ENCODE results near the gene BOK. TPM values are rescaled to one million over a fixed set of nuclear protein-coding genes. Genes with fewer than 3 reads are reported as not detected.

Gene BOK
- total RNA-seq, 4 donors from 2014 or later = 49.6 to 81.6 (median 71.4) TPM

- H3K4me3 ChIP-seq = no peak overlapping the region
- no peaks in the 10 kb centered on the region for H3K27me3 ChIP-seq
- H3K36me3 ChIP-seq = peaks cover 0 to 24% (median 0%) of the 10 kb centered on the region in 3 donors
- 83 to 85% methylated on average over 11 of the region's 11 CpGs for WGBS, 2 donors
- H3K27ac ChIP-seq = no peak overlapping the region
- TF ChIP-seq EP300 (IDR thresholded peaks at IDR 0.05) (no peak), POLR2A (IDR thresholded peaks at IDR 0.05) (no peak), CTCF (IDR thresholded peaks at IDR 0.05) (no peak)
- H3K4me1 ChIP-seq = peaks cover 0 to 11% (median 3%) of the 10 kb centered on the region in 4 donors
- no peaks in the 10 kb centered on the region for H3K9me3 ChIP-seq
- DNase-seq (ENCODE audit: low spot score in 2 of 2) = no peak
Observed at GRCh38 chr2:241618829-241619228, 60.3 kb downstream of the BOK start.

DNA sequence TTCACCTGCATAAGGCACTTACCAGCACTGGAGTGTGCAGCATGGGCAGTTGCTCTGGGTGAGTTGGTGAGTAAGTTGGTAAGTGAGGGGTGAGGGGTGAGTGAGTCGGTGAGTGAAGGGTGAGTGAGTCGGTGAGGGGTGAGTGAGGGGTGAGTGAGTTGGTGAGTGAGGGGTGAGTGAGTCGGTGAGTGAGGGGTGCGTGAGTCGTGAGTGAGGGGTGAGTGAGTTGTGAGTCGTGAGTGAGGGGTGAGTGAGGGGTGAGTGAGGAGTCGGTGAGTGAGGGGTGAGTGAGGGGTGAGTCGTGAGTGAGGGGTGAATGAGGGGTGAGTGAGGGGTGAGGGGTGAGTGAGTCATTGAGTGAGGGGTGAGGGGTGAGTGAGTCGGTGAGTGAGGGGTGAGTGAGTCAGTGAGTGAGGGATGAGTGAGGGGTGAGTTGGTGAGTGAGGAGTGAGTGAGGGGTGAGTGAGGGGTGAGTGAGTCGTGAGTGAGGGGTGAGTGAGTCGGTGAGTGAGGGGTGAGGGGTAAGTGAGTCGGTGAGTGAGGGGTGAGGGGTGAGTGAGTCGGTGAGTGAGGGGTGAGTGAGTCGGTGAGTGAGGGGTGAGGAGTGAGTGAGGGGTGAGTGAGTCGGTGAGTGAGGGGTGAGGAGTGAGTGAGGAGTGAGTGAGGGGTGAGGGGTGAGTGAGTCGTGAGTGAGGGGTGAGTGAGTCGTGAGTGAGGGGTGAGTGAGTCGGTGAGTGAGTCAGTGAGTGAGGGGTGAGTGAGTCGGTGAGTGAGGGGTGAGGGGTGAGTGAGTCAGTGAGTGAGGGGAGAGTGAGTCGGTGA lies 61.3 kb downstream of the BOK start:
- Histone ChIP-seq H3K4me3 (no peak overlapping the region), H3K27ac (no peak overlapping the region), H3K36me3 (peaks cover 0 to 33% (median 0%) of the 10 kb centered on the region in 3 donors), H3K27me3 (no peaks in the 10 kb centered on the region), H3K9me3 (no peaks in the 10 kb centered on the region), H3K4me1 (peaks cover 0 to 11% (median 3%) of the 10 kb centered on the region in 4 donors)
- WGBS, 2 donors = 85 to 94% methylated on average over 17 to 20 of the region's 20 CpGs
- no peak for TF ChIP-seq EP300 (IDR thresholded peaks at IDR 0.05)
- TF ChIP-seq CTCF (IDR thresholded peaks at IDR 0.05) = no peak
- no peak for TF ChIP-seq POLR2A (IDR thresholded peaks at IDR 0.05)
- DNase-seq (ENCODE audit: low spot score in 2 of 2) = no peak

DNA sequence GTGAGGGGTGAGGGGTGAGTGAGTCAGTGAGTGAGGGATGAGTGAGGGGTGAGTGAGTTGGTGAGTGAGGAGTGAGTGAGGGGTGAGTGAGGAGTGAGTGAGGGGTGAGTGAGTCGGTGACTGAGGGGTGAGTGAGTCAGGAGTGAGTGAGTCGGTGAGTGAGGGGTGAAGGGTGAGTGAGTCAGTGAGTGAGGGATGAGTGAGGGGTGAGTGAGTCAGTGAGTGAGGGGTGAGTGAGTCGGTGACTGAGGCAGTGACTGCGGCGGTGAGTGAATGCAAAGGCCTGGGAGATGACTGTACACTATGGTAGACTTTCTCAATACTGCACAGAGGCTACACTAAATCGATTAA lies 61.8 kb downstream of the BOK start:
- Histone ChIP-seq H3K4me3 (no peak overlapping the region), H3K4me1 (peaks cover 0 to 11% (median 3%) of the 10 kb centered on the region in 4 donors), H3K36me3 (peaks cover 0 to 33% (median 0%) of the 10 kb centered on the region in 3 donors), H3K27ac (no peak overlapping the region), H3K9me3 (no peaks in the 10 kb centered on the region), H3K27me3 (no peaks in the 10 kb centered on the region)
- TF ChIP-seq EP300 (IDR thresholded peaks at IDR 0.05) (no peak), POLR2A (IDR thresholded peaks at IDR 0.05) (no peak), CTCF (IDR thresholded peaks at IDR 0.05) (no peak)
- WGBS, 2 donors = 92 to 96% methylated on average over 6 of the region's 6 CpGs
- no peak for DNase-seq (ENCODE audit: low spot score in 2 of 2)

Small RNA genes within 50 kb of the gene (small RNA-seq; reads per million reads assigned to genes)
- not detected for gene RNA5SP122

Other genes with a start within 250 kb of the BOK start
- gene HDLBP, start 243.1 kb upstream of the BOK start, total RNA-seq = 100 to 1,000 TPM; 324 to 412 (median 363) TPM
- gene SEPTIN2, start 242.8 kb upstream of the BOK start, total RNA-seq = 100 to 1,000 TPM; 311 to 585 (median 373) TPM
- gene FARP2, start 202.5 kb upstream of the BOK start, total RNA-seq = 100 to 1,000 TPM in 2 of 4 donors, 10 to 100 TPM in 2; 42.7 to 229 (median 93.2) TPM
- gene STK25, start 50.2 kb upstream of the BOK start, total RNA-seq = 100 to 1,000 TPM; 234 to 301 (median 275) TPM
- 10 to 100 TPM; 27.3 to 61.2 (median 42.0) TPM for gene THAP4, start 78.4 kb downstream of the BOK start, total RNA-seq
- gene ATG4B, start 78.9 kb downstream of the BOK start, total RNA-seq = 100 to 1,000 TPM in 2 of 4 donors, 10 to 100 TPM in 2; 61.8 to 146 (median 87.2) TPM
- gene DTYMK, start 128.1 kb downstream of the BOK start, total RNA-seq = 10 to 100 TPM; 20.5 to 35.4 (median 21.3) TPM
- 10 to 100 TPM; 33.4 to 73.3 (median 56.2) TPM for gene ING5, start 143.3 kb downstream of the BOK start, total RNA-seq
- gene D2HGDH, start 175.9 kb downstream of the BOK start, total RNA-seq = 10 to 100 TPM; 24.7 to 58.8 (median 43.9) TPM
- gene GAL3ST2, start 218.1 kb downstream of the BOK start, total RNA-seq = 1 to 10 TPM in 1 of 4 donors, under 1 TPM in 2, not detected in 1; 0.21 to 3.9 (median 0.30) TPM

Measured in tibial nerve (tissue), 4 donors.